Stimulated activated naive CD8-positive, alpha-beta T cell treated with anti-CD3 and anti-CD28 coated beads, Interleukin-15, Interleukin-2, amounts not matched to agents 100 U/mL and 50 U/mL, for 24 hours (primary cell): ENCODE results near the gene FGD4.
A peak's percentile ranks its signal among the peaks of the same experiment; 100 is the strongest.

Experiments used
- ATAC-seq: fragments of 150-1000 bp; cut with Tn5 transposase; one replicate; pipeline ENCODE4 v1.10.0; 2021
- DNase-seq: peaks from one replicate; pipeline ENCODE4 v3.0.0; 2021

FGD4 gene

DNA sequence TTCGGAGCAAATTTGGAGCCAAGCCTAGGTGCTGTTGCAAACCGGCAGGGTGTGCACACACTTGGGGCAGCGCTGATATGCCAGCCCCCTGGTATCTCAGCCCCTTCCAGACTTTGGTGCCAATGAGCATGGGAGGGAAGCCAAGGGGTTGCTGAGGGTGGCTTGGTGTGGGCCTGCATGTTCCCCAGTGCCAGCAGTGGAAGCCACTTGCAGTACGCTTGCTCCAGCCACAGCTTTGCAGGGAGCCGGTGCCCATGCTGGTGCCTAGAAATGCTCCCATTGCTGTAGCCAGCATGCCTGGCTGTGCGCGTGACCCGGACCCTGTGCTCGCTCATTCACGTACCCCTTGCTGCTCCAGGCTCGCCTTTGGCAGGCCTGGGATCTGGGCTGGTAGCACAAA lies 212.6 kb downstream of the FGD4 start:
- DNase-seq (no peak), ATAC-seq (no peak)

GRCh38 chr12:32612658-32613614 lies 213.6 kb downstream of the FGD4 start:
- no peak for ATAC-seq
- DNase-seq = no peak

GRCh38 chr12:32615441-32615840 lies 216.1 kb downstream of the FGD4 start:
- DNase-seq (no peak), ATAC-seq (no peak)

- ATAC-seq = no peak
- no peak for DNase-seq
These were observed 218.2 kb downstream of the FGD4 start for GRCh38 chr12:32617534-32617933.

- ATAC-seq (no peak), DNase-seq (no peak)
These were observed 218.8 kb downstream of the FGD4 start for GRCh38 chr12:32618115-32618514.

GRCh38 chr12:32627976-32628375 lies 228.6 kb downstream of the FGD4 start:
- DNase-seq (no peak), ATAC-seq (no peak)

- no peak for ATAC-seq
These were observed 242.0 kb downstream of the FGD4 start for GRCh38 chr12:32641287-32641901.

GRCh38 chr12:32644431-32644830 lies 245.1 kb downstream of the FGD4 start:
- no peak for ATAC-seq
- no peak for DNase-seq

More at GRCh38 chr12:32641287-32641901, 242.0 kb downstream of the FGD4 start:
- DNase-seq = no peak

DNA sequence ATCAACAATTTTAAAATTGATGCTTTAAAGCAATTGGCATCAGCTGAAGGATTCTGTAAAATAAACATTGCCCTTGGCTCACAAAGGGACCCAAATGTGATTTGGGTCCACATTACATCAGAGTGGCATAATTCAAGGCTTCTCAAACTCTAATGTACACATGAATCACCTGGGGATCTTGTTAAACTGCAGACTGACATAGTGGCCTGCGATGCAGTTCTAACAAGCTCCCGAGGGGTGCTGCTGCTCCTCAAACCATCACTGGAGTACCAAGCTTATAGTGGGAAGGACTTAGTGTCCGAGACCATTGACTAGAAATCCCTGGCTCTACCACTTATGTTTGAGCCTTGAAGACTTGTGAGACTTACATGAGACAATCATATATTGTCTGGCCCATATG lies 247.9 kb downstream of the FGD4 start:
- ATAC-seq (no peak), DNase-seq (no peak)

DNA sequence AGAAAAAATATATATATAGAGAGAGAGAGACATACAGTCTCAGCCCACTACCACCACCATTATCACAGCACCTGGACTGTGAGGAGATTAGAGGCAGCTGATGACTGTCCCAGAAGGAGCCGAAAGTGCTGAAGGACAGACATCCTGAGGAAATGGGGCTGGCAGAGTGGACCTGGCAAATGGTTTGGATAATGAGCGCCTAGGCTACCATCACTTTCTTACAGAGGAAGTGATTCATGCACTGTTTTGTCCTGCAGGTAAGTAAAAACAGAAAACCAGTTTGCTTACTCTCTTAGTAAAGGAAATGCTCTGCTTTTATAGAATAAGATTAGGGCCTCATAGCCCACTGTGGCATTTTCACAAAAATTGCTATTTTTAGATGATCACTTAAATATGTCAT lies 251.2 kb downstream of the FGD4 start:
- DNase-seq (no peak), ATAC-seq (no peak)

GRCh38 chr12:32651151-32651955 lies 252.0 kb downstream of the FGD4 start:
- ATAC-seq = no peak
- DNase-seq = no peak

- ATAC-seq (no peak), DNase-seq (no peak)
These were observed 252.5 kb downstream of the FGD4 start for GRCh38 chr12:32651956-32652210.

DNA sequence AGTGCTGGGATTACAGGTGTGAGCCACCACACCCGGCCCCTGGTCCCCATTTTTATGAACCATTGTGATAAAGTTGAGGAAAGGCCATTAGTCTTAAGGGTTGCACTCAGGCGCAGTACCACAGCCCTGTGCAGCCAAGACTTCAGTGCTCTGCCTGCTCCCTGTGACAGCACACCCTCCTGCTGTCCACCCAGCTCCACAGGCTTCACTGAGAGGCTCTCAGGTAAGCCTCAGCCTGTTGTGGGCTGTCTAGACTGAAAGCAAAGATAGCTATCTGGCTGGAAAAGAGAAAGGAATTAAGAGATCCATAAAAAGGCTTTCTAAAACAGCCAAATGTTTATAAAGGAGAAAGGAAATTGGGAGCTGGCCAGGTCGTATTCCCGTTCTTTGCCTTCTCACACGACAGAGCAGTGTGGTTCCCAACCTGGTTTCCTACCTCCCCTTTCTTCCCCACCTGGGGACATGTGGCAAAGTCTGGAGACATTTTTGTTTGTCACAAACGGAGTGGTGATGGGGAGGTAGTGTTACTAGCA lies 260.6 kb downstream of the FGD4 start:
- ATAC-seq (no peak), DNase-seq (no peak)

GRCh38 chr12:32661706-32662105 lies 262.3 kb downstream of the FGD4 start:
- no peak for DNase-seq
- ATAC-seq = no peak

- no peak for DNase-seq
- no peak for ATAC-seq
These were observed 263.3 kb downstream of the FGD4 start for GRCh38 chr12:32662665-32663064.

DNA sequence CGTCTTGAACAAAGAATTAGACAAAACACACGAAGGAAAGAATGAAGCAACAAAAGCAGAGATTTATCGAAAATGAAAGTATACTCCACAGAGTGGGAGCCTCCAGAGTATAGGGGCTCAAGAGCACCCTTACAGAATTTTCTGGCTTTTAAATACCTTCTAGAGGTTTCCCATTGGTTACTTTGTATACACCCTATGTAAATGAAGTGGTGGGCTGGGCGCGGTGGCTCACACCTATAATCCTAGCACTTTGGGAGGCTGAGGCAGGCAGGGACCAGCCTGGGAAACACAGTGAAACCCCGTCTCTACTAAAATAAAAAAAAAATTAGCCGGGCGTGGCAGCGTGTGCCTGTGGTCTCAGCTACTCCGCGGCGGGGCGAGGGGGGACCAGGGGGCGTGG lies 266.7 kb downstream of the FGD4 start:
- DNase-seq (no peak), ATAC-seq (no peak)

DNA sequence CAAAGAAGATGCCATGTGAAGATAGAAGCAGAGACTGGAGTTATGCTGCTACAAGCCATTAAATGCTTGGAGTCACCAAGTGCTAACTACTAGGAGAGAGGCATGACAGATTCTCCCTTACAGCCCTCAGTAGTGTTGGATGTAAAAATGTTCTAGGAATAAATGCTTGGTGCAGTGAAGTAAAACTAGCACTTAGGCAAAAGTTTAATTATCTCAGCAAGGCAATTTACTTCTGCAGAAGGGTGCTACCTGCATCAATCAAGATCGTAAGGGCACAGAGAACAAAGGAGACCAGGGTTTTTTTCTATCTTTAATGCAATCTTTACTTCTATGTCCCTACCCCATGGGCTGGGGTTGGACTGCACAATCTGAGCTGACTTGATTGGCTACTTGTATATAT lies 270.2 kb downstream of the FGD4 start:
- DNase-seq (no peak), ATAC-seq (no peak)

DNA sequence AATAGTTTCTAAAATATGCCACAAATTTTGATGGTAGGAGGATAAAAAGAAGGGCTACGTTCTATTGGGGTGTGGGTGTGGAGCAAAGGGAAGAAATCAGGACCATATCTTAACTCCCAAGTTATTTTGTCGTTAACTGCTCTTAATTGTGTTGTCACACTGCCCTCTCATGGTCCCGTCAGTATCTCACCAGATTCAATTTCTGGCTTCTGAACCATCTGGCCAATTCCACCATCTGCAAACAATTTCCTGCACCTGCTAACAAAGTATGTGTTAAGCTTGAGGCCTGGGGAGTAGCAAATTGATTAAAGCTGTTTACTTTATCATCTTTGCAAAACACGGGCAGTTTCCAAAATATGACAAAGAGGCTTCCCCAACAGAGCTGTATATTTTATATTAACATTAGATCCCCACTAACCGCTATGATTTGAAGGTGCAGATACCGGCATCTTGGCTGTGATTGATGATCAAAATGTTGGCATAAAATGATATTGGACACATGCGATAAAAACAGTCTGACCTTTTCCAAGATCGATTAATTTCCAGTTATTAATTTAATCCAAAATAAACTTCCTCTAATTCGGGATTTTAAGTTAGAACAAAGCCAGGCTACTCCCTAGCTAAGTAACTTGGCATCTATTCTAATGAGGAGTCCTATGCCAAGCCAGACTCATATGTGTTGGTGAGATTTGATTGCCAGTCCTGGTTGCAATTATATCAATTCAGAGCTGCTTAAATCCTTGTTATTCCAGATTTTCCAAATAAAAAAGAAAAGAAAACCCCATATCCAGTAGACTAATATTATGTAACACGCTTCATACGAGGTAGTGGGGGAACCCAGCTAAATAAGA lies 272.8 kb downstream of the FGD4 start:
- ATAC-seq (no peak), DNase-seq (no peak)

GRCh38 chr12:32679091-32679919 lies 279.9 kb downstream of the FGD4 start, which contains the start of gene DNM1L:
Gene DNM1L (plus strand): TSS chr12:32679301. CDS start chr12:32679364, 63 bp downstream.
- ATAC-seq = peak; percentile 99
- peak; percentile 91 for DNase-seq

GRCh38 chr12:32679920-32680237 lies 280.5 kb downstream of the FGD4 start:
- ATAC-seq = no peak
- DNase-seq = no peak

DNA sequence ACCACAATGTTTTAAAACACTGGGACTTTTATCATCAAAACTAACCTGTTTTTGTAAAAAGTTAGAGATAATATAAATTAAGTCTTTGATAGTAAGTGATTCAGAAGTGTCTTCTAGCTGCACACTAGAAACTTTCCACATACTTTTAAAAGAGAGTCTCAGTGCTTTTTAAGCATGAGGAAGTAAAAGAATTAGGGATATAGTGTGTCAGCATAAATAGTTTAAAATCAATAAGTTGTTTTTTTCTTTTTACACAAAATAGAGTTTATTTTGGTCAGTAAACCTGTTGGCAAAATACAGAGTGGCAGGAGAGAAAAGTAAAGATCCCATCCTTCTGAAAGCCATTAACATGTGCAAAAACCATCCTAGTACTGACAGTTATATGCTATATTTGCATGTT lies 281.4 kb downstream of the FGD4 start:
- DNase-seq (no peak), ATAC-seq (no peak)
